HL-60/S4 treated with retinoic acid at 250 ng/mL for 4 days and 3 days (cell line): Measurements from ENCODE around the gene PDAP1.
"Not testable (repeated sequence)": the region's sequence is repeated elsewhere in the genome, so short reads cannot be mapped to it uniquely, and the experiment has no call there.

Source experiments
- in situ Hi-C: fragments of 300-500 bp; cut with MboI; formaldehyde crosslinking; loops from 2 replicates; pipeline ENCODE4 v1.7.0; 2022; ENCODE audit warnings: low sequenced_read_pairs

PDAP1 gene

GRCh38 chr7:99396418-99397296 is 11.7 kb downstream of the PDAP1 start:
- in situ Hi-C loops, result no loop called here

- in situ Hi-C loops, result no loop called here
Observed at GRCh38 chr7:99395616-99396327, 12.6 kb downstream of the PDAP1 start.

- in situ Hi-C loops, result no loop called here
Observed at GRCh38 chr7:99394188-99394502, 14.3 kb downstream of the PDAP1 start.

GRCh38 chr7:99393355-99394187 is 14.8 kb downstream of the PDAP1 start:
- in situ Hi-C loops, result no loop called here

- in situ Hi-C loops, result no loop called here
Observed at GRCh38 chr7:99392659-99393354, 15.6 kb downstream of the PDAP1 start.

GRCh38 chr7:99392046-99392445 is 16.4 kb downstream of the PDAP1 start:
- in situ Hi-C loops, result no loop called here

- in situ Hi-C loops, result no loop called here
Observed at GRCh38 chr7:99390941-99391602, 17.3 kb downstream of the PDAP1 start.

- in situ Hi-C loops, result no loop called here
Observed at GRCh38 chr7:99389772-99390171, 18.6 kb downstream of the PDAP1 start.

GRCh38 chr7:99387912-99388311 is 20.5 kb downstream of the PDAP1 start:
- in situ Hi-C loops, result no loop called here

- in situ Hi-C loops, result not testable (repeated sequence)
Observed at GRCh38 chr7:99387239-99387635, 21.2 kb downstream of the PDAP1 start.

GRCh38 chr7:99386584-99387238 is 21.7 kb downstream of the PDAP1 start:
- in situ Hi-C loops, result no loop called here

GRCh38 chr7:99385564-99385963 is 22.8 kb downstream of the PDAP1 start:
- in situ Hi-C loops, result no loop called here

- in situ Hi-C loops, result no loop called here
Observed at GRCh38 chr7:99384523-99384922, 23.9 kb downstream of the PDAP1 start.

- in situ Hi-C loops, result no loop called here
Observed at GRCh38 chr7:99383791-99384370, 24.5 kb downstream of the PDAP1 start.

GRCh38 chr7:99383203-99383602 is 25.2 kb downstream of the PDAP1 start:
- in situ Hi-C loops, result no loop called here

GRCh38 chr7:99381664-99382075 is 26.7 kb downstream of the PDAP1 start:
- in situ Hi-C loops, result no loop called here

- in situ Hi-C loops, result no loop called here
Observed at GRCh38 chr7:99380823-99381663, 27.4 kb downstream of the PDAP1 start.

- in situ Hi-C loops, result no loop called here
Observed at GRCh38 chr7:99380032-99380822, 28.2 kb downstream of the PDAP1 start.
